K562 (cell line): ENCODE data around the gene SHOX. TPM values are rescaled to one million over a fixed set of nuclear protein-coding genes. Genes with fewer than 3 reads are reported as not detected.

Experiments used
- ATAC-seq: fragments of 200-7000 bp; cut with Tn5 transposase; 3 replicates; pipeline ENCODE4 v1.9.1; 2020; ENCODE audit warnings: moderate library complexity
- BruUV-seq: library from RNA; stranded (reverse); fragments of 400-500 nt; replicated peaks from 2 replicates; lab custom pipeline; 2021; lab: Mats Ljungman, UMichigan
- CTCF ChIA-PET: fragments of 300-600 bp; formaldehyde crosslinking; extraction: SDS; loops from one replicate; lab custom pipeline; 2021; ENCODE audit warnings: low intra/inter-chr PET ratio; lab: Yijun Ruan, JAX
- POLR2A ChIA-PET: fragments of 300-600, 350-650 bp; sonication (Branson Sonifier 250); formaldehyde crosslinking; extraction: SDS; loops from one replicate; lab custom pipeline; 2021; ENCODE audit warnings: antibody characterized with exemption, inconsistent platforms; lab: Yijun Ruan, JAX
- DNase-seq, 4 experiments: peaks; one replicate each; pipeline versions ENCODE4 v3.0.0 to v3.0.0-alpha.2; 2011 to 2018; ENCODE audit warnings: low spot score in 3 of 4, mixed read lengths in 3 of 4; ENCODE audit errors: extremely low read depth in 1 of 4
- FAIRE-seq: peaks from 2 replicates; lab custom pipeline; 2011; peaks lifted over from hg19 to GRCh38; lab: Jason Lieb, UNC
- H2AFZ ChIP-seq: 2 replicates; pipeline ENCODE4 v1.6.0; 2011; ENCODE audit warnings: low read depth, low read length, control low read depth, inconsistent platforms
- H3K27ac ChIP-seq: fragments of 200-600 bp; 3 replicates; pipeline ENCODE4 v1.8.0; 2011; ENCODE audit warnings: low read depth, mild to moderate bottlenecking, control low read depth, inconsistent platforms, low read length, moderate library complexity, mixed read lengths; ENCODE audit errors: extremely low read depth
- H3K27me3 ChIP-seq, 2 experiments: fragments of 300-600 bp in 1 of 2; 2 replicates in 1 of 2; 3 replicates in 1 of 2; pipeline versions ENCODE4 v1.6.0 to v1.8.0; 2011; ENCODE audit warnings: inconsistent platforms in 2 of 2, low read length in 2 of 2, mild to moderate bottlenecking in 1 of 2, mixed read lengths in 1 of 2, moderate library complexity in 1 of 2; ENCODE audit not compliant: control insufficient read depth in 2 of 2, insufficient read depth in 2 of 2
- H3K36me3 ChIP-seq: fragments of 300-600 bp; 3 replicates; pipeline ENCODE4 v1.8.0; 2011; ENCODE audit warnings: mild to moderate bottlenecking, low read length, inconsistent platforms; ENCODE audit not compliant: control insufficient read depth, insufficient read depth
- H3K4me1 ChIP-seq, 2 experiments: fragments of 200-600 bp in 1 of 2; replicated peaks in 1 of 2; 2 replicates in 1 of 2; 3 replicates in 1 of 2; pipeline versions ENCODE4 v1.5.1 to v1.8.0; 2011; ENCODE audit warnings: inconsistent platforms in 2 of 2, low read length in 2 of 2, mild to moderate bottlenecking in 1 of 2, mixed read lengths in 1 of 2, moderate library complexity in 1 of 2; ENCODE audit not compliant: control insufficient read depth in 2 of 2, insufficient read depth in 2 of 2
- H3K4me2 ChIP-seq: 2 replicates; pipeline ENCODE4 v1.6.1; 2011; ENCODE audit warnings: low read length, control low read depth, inconsistent platforms, mixed read lengths; ENCODE audit not compliant: insufficient read depth
- H3K4me3 ChIP-seq: fragments of 200-600 bp; sonication (generic), shearing (Covaris generic); 2 replicates; pipeline ENCODE4 v1.5.1; 2016; ENCODE audit warnings: control low read depth, inconsistent platforms
- H3K79me2 ChIP-seq: fragments of 200-600 bp; 3 replicates; pipeline ENCODE4 v1.8.0; 2011; ENCODE audit warnings: low read length, inconsistent platforms; ENCODE audit not compliant: control insufficient read depth, insufficient read depth
- H3K9ac ChIP-seq, 2 experiments: 2 replicates each; pipeline versions ENCODE4 v1.6.0 to v1.6.1; 2011; ENCODE audit warnings: low read depth in 2 of 2, low read length in 2 of 2, control low read depth in 1 of 2, inconsistent platforms in 1 of 2, mild to moderate bottlenecking in 1 of 2, mixed read lengths in 1 of 2; ENCODE audit not compliant: insufficient read depth in 1 of 2
- H3K9me1 ChIP-seq: one replicate; pipeline ENCODE4 v1.6.0; 2011; ENCODE audit warnings: inconsistent platforms, mild to moderate bottlenecking, low read length, moderate library complexity; ENCODE audit not compliant: control insufficient read depth, insufficient read depth
- H3K9me3 ChIP-seq: replicated peaks from 2 replicates; pipeline ENCODE4 v1.5.1; 2011; ENCODE audit warnings: low read depth, low read length, inconsistent platforms; ENCODE audit not compliant: control insufficient read depth, insufficient read depth
- H4K20me1 ChIP-seq: replicated peaks from 2 replicates; pipeline ENCODE4 v1.6.1; 2011; ENCODE audit warnings: low read length, inconsistent platforms, mixed read lengths; ENCODE audit not compliant: control insufficient read depth, insufficient read depth
- KAT8 ChIP-seq: fragments of 450-650 bp; IDR thresholded peaks from 2 replicates; pipeline ENCODE4 v1.6.1; 2016; ENCODE audit warnings: low read depth, mild to moderate bottlenecking
- MCM7 ChIP-seq, 2 experiments: fragments of 450-650 bp; IDR thresholded peaks; 2 replicates each; pipeline ENCODE4 v1.6.1; 2016 to 2018
- SAP30 ChIP-seq: fragments of 200-600 bp; sonication (generic); IDR thresholded peaks from 2 replicates; pipeline ENCODE4 v1.6.1; 2012; ENCODE audit warnings: borderline replicate concordance, low read depth, mild to moderate bottlenecking, moderate library complexity, low read length, control low read depth, inconsistent platforms; ENCODE audit not compliant: insufficient read depth, poor library complexity, severe bottlenecking
- SIRT6 ChIP-seq: IDR thresholded peaks from one replicate; pipeline ENCODE4 v1.6.1; 2012; ENCODE audit warnings: low read depth, mild to moderate bottlenecking, control low read depth, inconsistent platforms, low read length, moderate library complexity
- SRSF3 ChIP-seq: fragments of 200-400 bp; formaldehyde crosslinking; IDR thresholded peaks from 2 replicates; pipeline ENCODE4 v1.6.1; 2016; ENCODE audit warnings: mild to moderate bottlenecking, low read length, moderate library complexity; ENCODE audit not compliant: insufficient read depth
- WGBS: fragments of 100-300 bp; shearing (Covaris generic); methylation state at CpG from one replicate; pipeline ENCODE4 v1.1.6; 2016; ENCODE audit warnings: low coverage, mixed read lengths; ENCODE audit not compliant: insufficient coverage; ENCODE audit errors: missing lambda C conversion rate; 5-methylcytosine and 5-hydroxymethylcytosine counted together
- in situ Hi-C: fragments of 300-500 bp; cut with MboI; formaldehyde crosslinking; loops from 4 replicates; pipeline ENCODE4 v1.15.0; 2018; ENCODE audit warnings: inconsistent platforms, mixed read lengths
- intact Hi-C: fragments of 100-400 bp; cut with micrococcal nuclease; formaldehyde crosslinking; loops from 2 replicates; pipeline ENCODE4 v1.14.2; 2022
- polyA plus RNA-seq, 8 experiments: library from polyadenylated mRNA; depleted of rRNA in 4 of 8; stranded (reverse) in 5 of 8; unstranded in 3 of 8; fragments of >200 nt; fragmentation: Nextera tagmentation in 2 of 8; fragmentation: Illumina TruSeq in 1 of 8; extraction: Ambion mirVana in 2 of 8; extraction: Trizol in 1 of 8; gene quantifications; 2 replicates each; pipeline versions ENCODE4 v1.2.1 to v1.2.3, GENCODE V29; 2011 to 2014; ENCODE audit warnings: inconsistent platforms in 1 of 8, missing spikeins in 1 of 8
- total RNA-seq, 7 experiments: library from RNA; depleted of rRNA in 6 of 7; stranded (reverse); fragments of >200 nt in 6 of 7; fragmentation: Illumina TruSeq in 2 of 7; extraction: Trizol in 2 of 7; gene quantifications; 2 replicates each; pipeline versions ENCODE4 v1.2.1 to v1.2.3, GENCODE V29; 2011 to 2021; ENCODE audit warnings: low replicate concordance in 1 of 7
- TF ChIP-seq, protein P1 (sequence below): fragments of 250-450 bp; sonication (Bioruptor Pico); IDR thresholded peaks from 2 replicates; pipeline ENCODE4 v1.5.0; 2021; ENCODE audit warnings: mild to moderate bottlenecking, moderate library complexity

SHOX gene
- total and polyA plus RNA-seq, 9 of the 15 experiments (the other 6 are each of a cell fraction or from before 2014, with no cell fraction given) = not detected

DNA sequence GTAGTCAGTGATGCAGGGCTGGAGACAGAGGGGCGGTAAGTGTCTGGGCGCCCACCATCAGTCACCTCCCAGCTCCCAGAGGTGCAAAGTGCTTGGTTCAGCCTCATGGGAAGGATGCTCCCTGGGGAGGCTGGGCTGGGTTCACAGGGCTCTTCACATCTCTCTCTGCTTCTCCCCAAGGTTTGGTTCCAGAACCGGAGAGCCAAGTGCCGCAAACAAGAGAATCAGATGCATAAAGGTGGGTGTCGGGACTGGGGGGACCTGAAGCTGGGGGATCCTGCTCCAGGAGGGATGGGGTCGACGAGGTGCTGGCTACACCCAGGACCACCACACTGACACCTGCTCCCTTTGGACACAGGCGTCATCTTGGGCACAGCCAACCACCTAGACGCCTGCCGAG lies 10.1 kb downstream of the SHOX start:
- CTCF ChIA-PET = no interaction called here
- H2AFZ ChIP-seq = no peak overlapping the region
- no peaks in the 10 kb centered on the region for H3K9me3 ChIP-seq
- no peaks in the 10 kb centered on the region for H3K9me1 ChIP-seq
- no peak for ATAC-seq
- no peaks in the 10 kb centered on the region; a peak in 1 of 5 replicates for H3K27me3 ChIP-seq
- TF ChIP-seq SRSF3 (no peak), KAT8 (no peak), SAP30 (no peak), SIRT6 (no peak), MCM7 (IDR thresholded peaks at IDR 0.05) (no peak)
- TF ChIP-seq, all 486 proteins: peak for 0
- no peak overlapping the region for H3K9ac ChIP-seq
- POLR2A ChIA-PET = no interaction called here
- WGBS = 0% methylated on average over 4 of the region's 10 CpGs
- H3K4me3 ChIP-seq = no peak overlapping the region
- no peaks in the 10 kb centered on the region for H3K79me2 ChIP-seq
- FAIRE-seq = no peak
- no peaks in the 10 kb centered on the region for H3K36me3 ChIP-seq
- no peaks in the 10 kb centered on the region for H3K4me1 ChIP-seq
- DNase-seq = no peak
- H3K27ac ChIP-seq = no peak overlapping the region
- no peaks in the 10 kb centered on the region for H4K20me1 ChIP-seq
- BruUV-seq = no TSS peak
- intact Hi-C loops = no loop called here
- in situ Hi-C loops = no loop called here
- no peak overlapping the region for H3K4me2 ChIP-seq

DNA sequence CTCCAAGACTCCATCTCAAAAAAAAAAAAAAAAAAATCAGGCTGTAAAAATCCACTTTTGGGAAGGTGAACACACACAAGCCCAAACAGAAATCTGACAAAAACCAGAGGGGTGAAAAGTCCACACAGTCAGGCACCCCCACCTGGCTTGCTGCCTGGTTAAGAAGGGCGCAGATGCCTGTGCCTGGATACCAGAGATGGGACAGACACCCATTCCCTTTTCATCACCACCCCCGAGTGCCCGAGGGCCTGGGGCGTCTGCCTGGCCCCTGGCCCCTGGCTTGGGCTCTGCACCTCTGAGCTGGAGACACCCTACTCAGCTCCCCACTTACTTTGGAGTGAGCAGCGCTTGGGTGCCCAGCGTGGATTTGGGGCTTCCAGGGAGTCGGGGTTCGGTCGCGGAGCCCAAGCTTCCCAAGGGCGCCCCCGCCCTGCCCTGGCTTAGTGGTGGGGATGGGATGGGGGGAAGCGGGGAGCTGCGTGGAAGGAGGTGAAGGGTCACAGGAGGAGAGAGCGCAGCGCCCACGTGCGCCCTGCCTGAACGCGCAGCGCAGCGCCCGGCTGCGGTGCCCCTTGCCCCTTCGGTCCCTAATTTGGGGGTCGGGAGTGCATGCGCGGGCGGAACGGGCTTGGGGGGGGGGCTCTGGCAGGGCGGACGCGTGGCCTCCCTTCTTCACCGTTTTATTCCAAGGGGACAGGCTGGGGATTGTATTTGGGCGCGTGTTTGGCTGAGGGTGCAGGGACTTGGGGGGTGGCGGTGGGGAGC lies 11.3 kb downstream of the SHOX start:
- DNase-seq = no peak
- H3K36me3 ChIP-seq = no peaks in the 10 kb centered on the region
- H2AFZ ChIP-seq = no peak overlapping the region
- no peak overlapping the region for H3K9ac ChIP-seq
- H3K27ac ChIP-seq = no peak overlapping the region
- no peaks in the 10 kb centered on the region for H3K79me2 ChIP-seq
- POLR2A ChIA-PET = no interaction called here
- no peaks in the 10 kb centered on the region for H3K4me1 ChIP-seq
- CTCF ChIA-PET = no interaction called here
- H3K4me3 ChIP-seq = no peak overlapping the region
- intact Hi-C loops (no loop called here), in situ Hi-C loops (no loop called here)
- no peaks in the 10 kb centered on the region for H3K9me3 ChIP-seq
- no peaks in the 10 kb centered on the region for H3K9me1 ChIP-seq
- 20% methylated on average over 1 of the region's 37 CpGs for WGBS
- no peaks in the 10 kb centered on the region; a peak in 1 of 5 replicates for H3K27me3 ChIP-seq
- no peaks in the 10 kb centered on the region for H4K20me1 ChIP-seq
- no peak for FAIRE-seq
- H3K4me2 ChIP-seq = no peak overlapping the region
- BruUV-seq = no TSS peak
- no peak for ATAC-seq
- TF ChIP-seq, protein P1, sequence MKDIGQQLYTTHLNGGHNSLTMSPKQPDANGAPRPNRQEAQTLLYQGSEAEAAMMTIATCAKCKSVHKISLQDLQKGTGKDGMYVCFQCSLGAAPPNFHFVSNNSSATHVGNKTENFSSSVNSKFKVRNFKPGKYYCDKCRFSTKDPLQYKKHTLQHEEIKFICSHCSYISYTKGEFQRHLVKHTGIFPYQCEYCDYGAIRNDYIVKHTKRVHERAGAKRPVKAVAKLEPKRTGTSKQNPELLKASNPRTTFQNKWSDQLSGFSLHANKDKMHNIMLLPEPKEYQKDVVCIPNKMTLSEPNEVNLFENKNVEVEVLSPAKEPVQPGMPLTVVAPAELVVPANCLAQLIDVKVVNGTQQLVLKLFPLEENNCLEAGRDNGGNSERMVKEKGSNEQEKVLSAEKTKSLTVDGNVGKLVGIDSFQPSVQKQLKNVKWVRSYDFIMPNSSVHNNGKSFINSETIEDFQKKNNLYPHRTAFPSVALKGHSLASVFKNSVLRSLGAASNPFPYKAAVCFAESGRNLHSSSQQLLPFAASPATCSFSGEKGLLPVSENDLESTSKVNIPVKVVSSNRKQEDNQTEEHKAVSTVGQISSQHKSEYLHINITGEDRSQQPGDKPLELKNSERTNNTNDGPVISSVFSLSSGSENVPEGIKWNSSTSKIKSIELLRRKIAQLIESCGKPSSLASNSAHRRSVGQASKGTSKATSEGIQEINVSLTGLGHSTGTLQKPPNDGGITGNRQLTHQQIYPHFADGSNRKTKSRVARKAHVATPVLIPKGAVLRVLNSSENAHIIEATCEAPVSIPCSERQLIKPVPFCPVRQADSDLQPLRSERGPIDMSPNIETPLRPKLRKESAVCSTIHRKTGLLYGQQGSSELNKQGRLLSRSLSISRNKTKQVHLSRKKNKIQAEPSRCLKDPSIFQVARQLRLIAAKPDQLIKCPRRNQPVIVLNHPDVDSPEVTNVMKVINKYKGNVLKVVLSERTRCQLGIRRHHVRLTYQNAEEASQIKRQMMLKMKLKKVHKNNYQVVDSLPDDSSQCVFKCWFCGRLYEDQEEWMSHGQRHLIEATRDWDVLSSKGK (CRISPR knock-in tag) = no peak
